ENCODE data around the gene HMCN2. TPM values are rescaled to one million over a fixed set of nuclear protein-coding genes. Genes with fewer than 3 reads are reported as not detected.

HMCN2 gene
- total and polyA plus RNA-seq, 2 of the 4 experiments (the other 2 are of a cell fraction) = 0.02 TPM; not detected in 1

- Histone ChIP-seq H3K36me3 (ENCODE audit: control insufficient read depth, insufficient read depth, low read length) (no peaks in the 10 kb centered on the region), H3K4me3 (ENCODE audit: insufficient read depth, low read depth, low read length) (no peak overlapping the region), H3K9me1 (ENCODE audit: insufficient read depth, low read length) (no peaks in the 10 kb centered on the region), H4K20me1 (ENCODE audit: insufficient read depth, low read length) (no peaks in the 10 kb centered on the region), H2BK15ac (ENCODE audit: low read depth, low read length) (no peak overlapping the region), H4K8ac (ENCODE audit: low read depth in 2 of 2, low read length in 2 of 2) (no peak overlapping the region), H3K27ac (ENCODE audit: insufficient read depth, low read length) (no peak overlapping the region), H3K4me1 (ENCODE audit: control insufficient read depth, insufficient read depth, low read length) (peaks cover 2% of the 10 kb centered on the region), H4K5ac (ENCODE audit: low read depth, low read length) (no peak overlapping the region), H2BK5ac (ENCODE audit: low read depth, low read length, poor library complexity, severe bottlenecking) (no peak overlapping the region), H3K4ac (ENCODE audit: low read depth, low read length) (no peak overlapping the region), H3K4me2 (ENCODE audit: low read depth, low read length) (no peak overlapping the region), H4K91ac (ENCODE audit: insufficient read depth, low read depth, low read length) (no peak overlapping the region), H3K9ac (ENCODE audit: low read depth, low read length) (no peak overlapping the region), H2BK120ac (ENCODE audit: low read depth, low read length) (no peak overlapping the region), H2AK9ac (replicated peaks; ENCODE audit: low read depth, low read length, poor library complexity) (no peak overlapping the region), H2AK5ac (ENCODE audit: low read depth, low read length) (no peak overlapping the region), H3K79me1 (ENCODE audit: low read depth in 1 of 2, low read length in 2 of 2) (no peaks in the 10 kb centered on the region), H3K18ac (ENCODE audit: low read depth, low read length) (no peak overlapping the region), H3K27me3 (ENCODE audit: control insufficient read depth, insufficient read depth, low read length) (peaks cover 16% of the 10 kb centered on the region), H2BK20ac (ENCODE audit: low read depth, low read length) (no peak overlapping the region), H2AFZ (replicated peaks; ENCODE audit: low read length, poor library complexity) (no peak overlapping the region), H3K56ac (ENCODE audit: extremely low read depth, insufficient read depth, low read length) (no peak overlapping the region), H3K14ac (replicated peaks; ENCODE audit: low read depth, low read length) (no peak overlapping the region), H3K23ac (ENCODE audit: low read depth, low read length) (no peak overlapping the region), H3K9me3 (ENCODE audit: control insufficient read depth, insufficient read depth, low read length) (no peaks in the 10 kb centered on the region)
- BruUV-seq (replicated peaks) = no TSS peak
- no peak for TF ChIP-seq CHD1 (IDR thresholded peaks at IDR 0.05; ENCODE audit: low read depth, low read length)
- intact Hi-C loops (cut with micrococcal nuclease) (no loop called here), dilution Hi-C loops (cut with HindIII; ENCODE audit: low sequenced_read_pairs, unreplicated experiment) (no loop called here), in situ Hi-C loops (cut with MboI; ENCODE audit: low sequenced_read_pairs) (no loop called here)
- no peak for ATAC-seq (ENCODE audit: low read depth)
- WGBS, 2 experiments (ENCODE audit: extremely low coverage in 2 of 2, insufficient read length in 1 of 2) = no CpG with 5 or more reads among the region's 22 CpGs
- no peak for DNase-seq
- POLR2A ChIA-PET (ENCODE audit: unreplicated experiment) = no interaction called here
- CTCF ChIA-PET = no interaction called here
These were observed 165.4 kb downstream of the HMCN2 start for GRCh38 chr9:130430734-130431535.
